OCI-LY7 (cell line): ENCODE measurements around the gene AUTS2. TPM values are rescaled to one million over a fixed set of nuclear protein-coding genes. Genes with fewer than 3 reads are reported as not detected.
A peak's percentile ranks its signal among the peaks of the same experiment; 100 is the strongest.

Source experiments
- BruUV-seq: library from RNA; stranded (reverse); fragments of 400-500 nt; replicated peaks from 2 replicates; lab custom pipeline; 2021; lab: Mats Ljungman, UMichigan
- CTCF ChIA-PET: fragments of 300-600 bp; sonication (Branson Sonifier 250); formaldehyde crosslinking; loops from one replicate; lab custom pipeline; 2022; ENCODE audit warnings: antibody characterized with exemption; ENCODE audit not compliant: unreplicated experiment; lab: Charles Lee
- POLR2A ChIA-PET: fragments of 300-600 bp; sonication (Branson Sonifier 250); formaldehyde crosslinking; loops from one replicate; lab custom pipeline; 2022; ENCODE audit warnings: antibody characterized with exemption; lab: Charles Lee
- DNase-seq: peaks from one replicate; pipeline ENCODE4 v3.0.0-alpha.2; 2015; ENCODE audit warnings: low spot score
- H2AFZ ChIP-seq: fragments of 200-600 bp; sonication (generic), shearing (Covaris generic); 2 replicates; pipeline ENCODE4 v1.6.1; 2014; ENCODE audit warnings: mild to moderate bottlenecking, antibody characterized with exemption, low read length, moderate library complexity
- H3K27ac ChIP-seq: fragments of 200-600 bp; sonication (generic); 2 replicates; pipeline ENCODE4 v1.5.1; 2014; ENCODE audit warnings: mixed run types, low read depth, mild to moderate bottlenecking, moderate library complexity, low read length, inconsistent platforms; ENCODE audit not compliant: poor library complexity, severe bottlenecking
- H3K36me3 ChIP-seq: fragments of 200-600 bp; sonication (generic); 2 replicates; pipeline ENCODE4 v1.6.1; 2014; ENCODE audit warnings: mild to moderate bottlenecking, antibody characterized with exemption, low read length, moderate library complexity, mixed read lengths; ENCODE audit not compliant: insufficient read depth
- H3K4me1 ChIP-seq: fragments of 200-600 bp; sonication (generic); 2 replicates; pipeline ENCODE4 v1.5.1; 2014; ENCODE audit warnings: mild to moderate bottlenecking, low read length; ENCODE audit not compliant: insufficient read depth, poor library complexity, severe bottlenecking
- H3K4me2 ChIP-seq: fragments of 200-600 bp; sonication (generic); 2 replicates; pipeline ENCODE4 v1.6.1; 2014; ENCODE audit warnings: mild to moderate bottlenecking, low read length
- H3K4me3 ChIP-seq: fragments of 200-600 bp; sonication (generic); 2 replicates; pipeline ENCODE4 v1.5.1; 2014; ENCODE audit warnings: mild to moderate bottlenecking, low read depth, low read length; ENCODE audit not compliant: poor library complexity, severe bottlenecking
- H3K79me2 ChIP-seq: fragments of 200-600 bp; sonication (generic); 2 replicates; pipeline ENCODE4 v1.6.1; 2016; ENCODE audit warnings: low read depth, mild to moderate bottlenecking, low read length, moderate library complexity, mixed read lengths; ENCODE audit not compliant: insufficient read depth
- H3K9me2 ChIP-seq: fragments of 200-600 bp; sonication (generic); 2 replicates; pipeline ENCODE4 v1.6.1; 2016; ENCODE audit warnings: mild to moderate bottlenecking, low read length, mixed read lengths; ENCODE audit not compliant: insufficient read depth
- H3K9me3 ChIP-seq: fragments of 200-600 bp; sonication (generic); 2 replicates; pipeline ENCODE4 v1.6.1; 2014; ENCODE audit warnings: mild to moderate bottlenecking, mixed run types, low read length, mixed read lengths
- H4K20me1 ChIP-seq: fragments of 200-600 bp; sonication (generic); 2 replicates; pipeline ENCODE4 v1.6.1; 2014; ENCODE audit warnings: mild to moderate bottlenecking, antibody characterized with exemption, low read length, moderate library complexity, mixed read lengths; ENCODE audit not compliant: insufficient read depth
- CTCF ChIP-seq: fragments of 200-600 bp; sonication (generic); conservative IDR thresholded peaks from 2 replicates; pipeline ENCODE4 v1.5.1; 2014; ENCODE audit warnings: mild to moderate bottlenecking, antibody characterized with exemption, low read length, moderate library complexity, mixed read lengths
- EZH2phosphoT487 ChIP-seq: fragments of 200-600 bp; sonication (generic); IDR thresholded peaks from 2 replicates; pipeline ENCODE4 v1.6.1; 2018; ENCODE audit warnings: low read depth, borderline replicate concordance, mild to moderate bottlenecking, mixed run types, antibody characterized with exemption, low read length, moderate library complexity, mixed read lengths
- intact Hi-C: fragments of 100-400 bp; cut with micrococcal nuclease; formaldehyde crosslinking; loops from one replicate; pipeline ENCODE4 v1.10.0; 2022; ENCODE audit not compliant: unreplicated experiment
- total RNA-seq, 2 experiments: library from RNA; depleted of rRNA in 1 of 2; stranded (reverse); fragments of >200 nt in 1 of 2; shearing (Covaris generic) in 1 of 2; gene quantifications; 2 replicates each; pipeline ENCODE4 v1.2.3, GENCODE V29; 2014 to 2022

AUTS2 gene
- total RNA-seq, 2 experiments from 2014 or later: 37.9 to 78.5 TPM

GRCh38 chr7:69676247-69676646 is 78.0 kb downstream of the AUTS2 start:
- intact Hi-C loops: loop anchor here (5.0 kb wide), 2 partner anchors 74 to 274 kb away; no protein-coding TSS in a partner anchor
- Histone ChIP-seq H3K79me2 (peaks cover 91% of the 10 kb centered on the region; the same call in 1 of the 2 replicates), H3K9me3 (no peaks in the 10 kb centered on the region), H3K36me3 (no peaks in the 10 kb centered on the region), H4K20me1 (peaks cover 14% of the 10 kb centered on the region; the same call in 1 of the 2 replicates), H3K4me1 (peaks cover 40% of the 10 kb centered on the region), H3K4me2 (no peak overlapping the region), H2AFZ (no peak overlapping the region), H3K27ac (no peak overlapping the region), H3K4me3 (no peak overlapping the region), H3K9me2 (no peaks in the 10 kb centered on the region)
- TF ChIP-seq EZH2phosphoT487 (no peak), CTCF (no peak)
- no peak for DNase-seq
- ChIA-PET CTCF (interaction anchor here (0.9 kb wide), 1 partner anchor 9 kb away, joined by 3 read pairs; no protein-coding TSS in a partner anchor), POLR2A (interaction anchor here (0.6 to 1.0 kb wide), 3 partner anchors 9 to 146 kb away, joined by 3 to 4 read pairs (median 3); no protein-coding TSS in a partner anchor)
- no TSS peak for BruUV-seq

- peaks cover 93% of the 10 kb centered on the region for H3K79me2 ChIP-seq
- ChIA-PET POLR2A (interaction anchor here (0.6 to 4.2 kb wide), 6 partner anchors 8 to 145 kb away, joined by 3 to 35 read pairs (median 3); no protein-coding TSS in a partner anchor), CTCF (interaction anchor here (0.9 kb wide), 1 partner anchor 8 kb away, joined by 3 read pairs; no protein-coding TSS in a partner anchor)
- H3K4me2 ChIP-seq: peak overlapping the region; percentile 48
- no TSS peak for BruUV-seq
- H3K9me3 ChIP-seq: no peaks in the 10 kb centered on the region
- no peak overlapping the region for H3K27ac ChIP-seq
- intact Hi-C loops: loop anchor here (5.0 kb wide), 2 partner anchors 75 to 275 kb away; no protein-coding TSS in a partner anchor
- TF ChIP-seq EZH2phosphoT487 (no peak), CTCF (peak; percentile 86)
- peak; percentile 61 for DNase-seq
- no peaks in the 10 kb centered on the region for H3K9me2 ChIP-seq
- H3K4me3 ChIP-seq: no peak overlapping the region
- peaks cover 50% of the 10 kb centered on the region for H3K4me1 ChIP-seq
- H2AFZ ChIP-seq: no peak overlapping the region
- H4K20me1 ChIP-seq: peaks cover 14% of the 10 kb centered on the region; the same call in 1 of the 2 replicates
- H3K36me3 ChIP-seq: no peaks in the 10 kb centered on the region
These were observed 79.0 kb downstream of the AUTS2 start for GRCh38 chr7:69677054-69677852.
